ENCODE results near the gene YEATS2.

Gene YEATS2

GRCh38 chr3:183815951-183816475, 118.4 kb downstream of the YEATS2 start:
- DNase-seq: no peak

DNA sequence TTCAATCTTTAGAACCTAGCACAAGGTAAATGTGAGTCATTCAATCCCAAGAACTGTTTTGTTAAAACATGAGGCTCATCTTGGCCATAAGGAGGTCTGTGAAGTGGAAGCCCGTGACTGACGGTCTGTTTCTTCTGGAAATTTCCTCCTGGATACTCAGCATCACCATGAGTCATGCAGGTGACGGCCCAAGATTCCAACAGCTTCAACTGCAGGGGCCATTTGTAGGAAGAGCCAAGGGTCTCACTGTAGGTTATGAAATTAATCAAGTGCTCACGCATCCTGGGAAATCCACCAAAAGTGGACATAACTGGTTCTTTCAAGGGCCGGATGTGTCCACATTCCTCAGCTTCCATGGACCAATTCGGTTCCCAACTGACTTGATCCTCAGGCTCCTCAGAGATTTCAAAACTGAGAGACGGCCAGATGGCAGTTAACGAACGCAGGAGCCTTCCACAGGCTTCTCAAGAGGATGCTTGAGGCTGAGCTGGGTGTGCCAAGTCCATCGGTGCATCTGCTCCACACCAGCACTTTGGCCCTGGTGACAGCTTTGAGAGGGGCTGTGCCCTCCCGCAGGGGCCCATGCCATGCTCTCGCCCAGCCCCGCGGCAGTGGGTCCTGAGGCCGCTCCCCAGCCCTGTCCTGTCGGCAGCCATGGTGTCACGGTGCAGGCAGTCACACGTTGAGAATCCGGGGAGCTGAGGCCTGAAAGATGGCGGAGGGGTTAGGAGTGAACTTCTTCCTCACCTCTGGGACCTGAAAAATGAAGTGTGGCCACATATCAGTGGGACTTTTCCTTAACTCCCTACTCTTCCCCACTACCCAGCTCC, 119.3 kb downstream of the YEATS2 start:
- DNase-seq: no peak

- no peak for DNase-seq
Measured at GRCh38 chr3:183817639-183818038, 120.0 kb downstream of the YEATS2 start.

DNA sequence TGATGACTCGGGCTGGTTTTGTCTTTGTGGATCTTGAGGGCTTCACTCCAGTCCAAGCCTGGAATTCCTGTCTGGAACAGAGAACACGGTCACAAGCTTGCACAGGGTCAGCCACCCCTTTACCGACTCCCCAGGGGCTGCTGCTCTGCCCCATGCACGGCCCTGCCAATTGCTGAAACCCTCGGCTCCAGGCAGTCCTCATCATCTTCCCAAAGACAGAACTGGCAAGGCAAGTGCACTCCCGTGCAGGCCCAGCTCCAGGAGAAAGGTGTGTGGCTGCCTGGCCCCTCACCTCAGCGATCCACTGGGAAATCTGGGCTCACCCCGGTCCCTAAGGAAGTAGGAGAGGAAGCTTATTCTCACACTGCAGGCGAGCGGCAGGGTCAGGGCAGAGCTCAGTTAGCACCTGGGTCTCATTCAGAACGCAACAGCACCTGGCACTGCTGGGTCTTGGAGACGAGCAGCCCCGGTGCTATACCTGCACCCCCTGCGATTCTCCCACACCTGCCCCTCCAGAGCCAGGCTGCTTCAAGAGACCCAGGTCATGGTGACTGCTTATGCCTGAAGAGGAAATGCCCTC, 120.5 kb downstream of the YEATS2 start:
- no peak for DNase-seq

DNA sequence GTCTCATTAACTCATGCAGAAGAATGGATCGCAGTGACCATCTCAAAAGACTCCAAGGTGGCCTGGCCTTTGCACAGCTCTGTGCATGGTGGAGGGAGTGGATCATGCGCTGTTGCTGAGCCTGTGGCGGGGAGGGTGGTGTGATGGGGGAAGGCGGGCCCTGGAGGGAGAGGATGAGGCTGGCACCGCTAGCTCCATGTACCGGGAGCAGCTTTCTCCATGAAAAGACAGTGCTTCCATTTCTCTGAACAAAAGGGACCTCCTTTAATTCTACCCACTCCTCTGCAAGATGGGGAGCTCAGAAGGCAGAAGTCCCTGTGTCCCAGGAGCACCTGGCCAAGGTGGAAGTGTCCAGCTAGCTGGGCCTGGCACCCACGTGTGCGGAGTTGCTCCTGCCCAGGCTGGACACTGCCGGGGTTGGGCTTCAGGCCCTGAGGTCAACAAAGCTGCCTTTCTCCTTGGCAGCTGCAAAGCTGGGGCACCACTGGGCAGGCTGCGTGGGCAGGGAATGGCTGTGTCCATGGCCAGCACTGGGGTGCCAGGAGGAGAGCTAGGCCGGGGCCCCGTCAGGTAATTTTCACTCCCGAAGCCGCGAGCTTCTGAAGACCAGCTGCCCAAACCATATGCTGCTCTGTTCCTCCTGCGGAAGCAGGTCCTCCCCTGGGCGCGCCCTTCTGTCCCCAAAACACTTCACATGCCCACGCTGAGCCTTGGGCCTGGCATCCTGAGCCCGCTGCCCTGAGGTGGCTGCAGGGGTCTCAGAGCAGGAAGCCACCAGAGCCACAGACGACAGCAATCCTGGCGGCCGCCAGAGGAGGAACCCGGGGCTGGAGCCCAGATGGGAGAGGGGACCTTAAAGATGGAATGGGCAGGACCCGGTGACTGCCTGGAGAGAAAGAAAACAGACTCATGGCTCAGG, 121.4 kb downstream of the YEATS2 start:
- no peak for DNase-seq

GRCh38 chr3:183819831-183820230, 122.2 kb downstream of the YEATS2 start:
- DNase-seq: no peak

GRCh38 chr3:183822631-183823030, 125.0 kb downstream of the YEATS2 start:
- DNase-seq: no peak

GRCh38 chr3:183823963-183824362, 126.4 kb downstream of the YEATS2 start:
- DNase-seq: no peak

DNA sequence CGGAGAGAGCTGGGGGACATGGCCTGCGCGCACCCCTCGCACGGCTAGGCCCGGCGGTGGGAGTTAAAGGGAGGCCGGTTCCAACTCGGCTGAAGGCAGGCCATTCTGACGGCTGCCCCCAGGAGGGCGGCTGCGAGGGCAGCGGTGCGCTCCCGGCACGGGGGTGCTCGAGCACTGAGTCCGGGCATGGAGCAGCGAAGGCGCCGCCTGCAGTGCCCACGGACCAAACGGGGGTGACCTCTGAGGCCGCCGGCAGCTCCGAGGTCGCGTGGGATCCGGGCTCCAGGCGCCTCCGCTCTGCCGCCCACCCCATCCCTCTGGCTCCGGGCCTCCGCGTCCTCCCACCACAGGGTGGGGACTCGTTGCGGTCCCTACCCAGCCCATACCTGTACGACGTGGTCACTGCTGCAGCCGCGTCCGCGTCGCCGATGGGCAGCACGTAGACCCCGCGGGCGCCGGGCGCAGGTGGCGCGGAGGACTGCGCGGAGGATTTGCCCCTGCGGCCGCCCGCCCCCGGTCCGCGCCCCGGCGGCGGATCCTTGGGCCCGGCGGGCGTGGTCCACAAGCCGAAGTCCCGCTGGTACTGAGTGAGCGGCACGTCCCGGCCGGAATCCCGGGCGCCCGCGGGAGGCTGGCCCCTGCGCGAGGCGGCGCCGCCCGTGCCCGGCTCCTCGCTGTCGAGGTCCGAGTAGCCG, 127.3 kb downstream of the YEATS2 start:
- peak in 1 of 2 experiments; percentile 7 for DNase-seq

- peak; percentile 25 to 32 for DNase-seq
Measured at GRCh38 chr3:183825456-183826161, 128.0 kb downstream of the YEATS2 start, which contains the start of gene MAP6D1. TSS of gene MAP6D1 (minus strand) at chr3:183825577. CDS start at chr3:183825547, 30 bp downstream.

GRCh38 chr3:183826448-183827250, 129.1 kb downstream of the YEATS2 start:
- DNase-seq: no peak

- DNase-seq: no peak
Measured at GRCh38 chr3:183827809-183828537, 130.4 kb downstream of the YEATS2 start.

- no peak for DNase-seq
Measured at GRCh38 chr3:183828538-183828870, 130.9 kb downstream of the YEATS2 start.

GRCh38 chr3:183829466-183829865, 131.9 kb downstream of the YEATS2 start:
- no peak for DNase-seq

GRCh38 chr3:183830187-183830586, 132.6 kb downstream of the YEATS2 start:
- no peak for DNase-seq

DNA sequence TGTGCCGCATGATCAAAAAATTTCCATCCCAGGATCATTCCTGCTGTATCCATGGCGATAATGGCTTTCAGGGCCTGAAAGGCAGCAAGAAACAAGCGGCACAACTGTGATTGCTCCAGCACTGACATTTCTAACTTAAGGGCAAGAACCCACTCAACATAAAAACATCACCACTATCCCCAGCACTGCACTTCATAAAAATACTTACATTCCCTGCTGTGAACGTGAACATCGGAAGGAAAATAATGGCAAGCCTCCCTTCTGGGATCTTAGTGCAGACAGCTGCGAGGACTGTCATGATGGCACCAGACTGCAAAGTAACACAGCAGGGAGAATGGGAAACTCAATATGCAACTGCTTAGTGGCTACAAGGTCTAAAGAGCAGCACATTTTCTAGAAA, 135.9 kb downstream of the YEATS2 start:
- no peak for DNase-seq

GRCh38 chr3:183837390-183837789, 139.8 kb downstream of the YEATS2 start:
- no peak for DNase-seq

- DNase-seq: no peak
Measured at GRCh38 chr3:183837894-183838293, 140.3 kb downstream of the YEATS2 start.

DNA sequence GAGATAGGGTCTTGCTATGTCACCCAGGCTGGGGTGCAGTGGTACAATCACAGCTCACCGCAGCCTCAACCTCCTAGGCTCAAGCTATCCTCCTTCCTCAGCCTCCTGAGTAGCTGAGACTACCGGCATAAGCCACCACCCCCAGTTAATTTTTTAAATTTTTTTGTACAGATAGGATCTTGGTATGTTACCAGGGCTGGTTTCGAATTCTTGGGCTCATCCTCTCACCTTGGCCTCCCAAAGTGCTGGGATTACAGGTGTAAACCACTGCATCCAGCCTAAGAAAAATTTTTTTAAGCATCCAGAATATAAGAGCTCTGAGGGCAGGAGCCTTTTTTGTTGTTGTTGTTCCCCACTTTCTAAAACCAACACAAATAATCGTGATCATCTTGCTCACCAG, 142.2 kb downstream of the YEATS2 start:
- DNase-seq: no peak

DNA sequence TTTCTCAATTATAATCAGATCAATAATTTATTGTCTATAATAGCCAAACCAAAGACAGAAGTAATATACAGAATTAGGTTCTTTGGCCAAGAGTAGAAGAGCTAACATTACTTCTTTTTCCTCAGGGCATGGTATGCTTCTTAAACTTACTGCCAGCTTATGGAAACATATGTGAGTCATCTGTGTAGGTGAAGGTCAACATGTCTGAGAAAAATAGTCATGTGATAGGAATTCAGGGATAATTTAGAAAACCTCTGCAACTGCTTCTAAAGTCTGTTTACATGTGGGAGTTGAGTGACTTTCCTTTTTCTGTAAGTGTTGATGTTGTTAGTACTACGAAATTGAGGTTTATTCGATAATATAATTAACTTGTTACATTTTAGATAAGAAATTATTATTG, 147.0 kb downstream of the YEATS2 start:
- DNase-seq: no peak

All from activated CD4-positive, alpha-beta T cell treated with anti-CD3 and anti-CD28 coated beads, Interleukin-2, amount 50 U/mL, for 4 hours (primary cell).